Choroid plexus epithelial cell (primary cell): Measurements from ENCODE around the gene REN.

Experiments
- DNase-seq: peaks from one replicate; pipeline ENCODE4 v3.0.0-alpha.2; 2010; ENCODE audit warnings: low read depth
- H3K4me3 ChIP-seq: 2 replicates; pipeline ENCODE4 v1.5.1; 2011; ENCODE audit warnings: low read depth, mild to moderate bottlenecking, control low read depth, low read length, moderate library complexity
- CTCF ChIP-seq: conservative IDR thresholded peaks from 2 replicates; pipeline ENCODE4 v1.5.1; 2011; ENCODE audit warnings: low read depth, mild to moderate bottlenecking, control low read depth, inconsistent platforms, low read length, moderate library complexity

REN gene

GRCh38 chr1:204142032-204142974 is 23.8 kb downstream of the REN start:
- no peak overlapping the region for H3K4me3 ChIP-seq
- no peak for TF ChIP-seq CTCF
- DNase-seq = no peak

GRCh38 chr1:204141131-204141530 is 25.0 kb downstream of the REN start:
- H3K4me3 ChIP-seq = no peak overlapping the region
- no peak for DNase-seq
- TF ChIP-seq CTCF = no peak

GRCh38 chr1:204139952-204140351 is 26.2 kb downstream of the REN start:
- DNase-seq = no peak
- TF ChIP-seq CTCF = no peak
- no peak overlapping the region for H3K4me3 ChIP-seq

- no peak for DNase-seq
- TF ChIP-seq CTCF = no peak
- H3K4me3 ChIP-seq = no peak overlapping the region
These were observed 27.0 kb downstream of the REN start for GRCh38 chr1:204139088-204139487.

- TF ChIP-seq CTCF = no peak
- no peak for DNase-seq
- H3K4me3 ChIP-seq = no peak overlapping the region
These were observed 29.3 kb downstream of the REN start for GRCh38 chr1:204136814-204137213.

GRCh38 chr1:204134103-204134502 is 32.0 kb downstream of the REN start:
- no peak for DNase-seq
- no peak for TF ChIP-seq CTCF
- H3K4me3 ChIP-seq = no peak overlapping the region

GRCh38 chr1:204132718-204133117 is 33.4 kb downstream of the REN start:
- no peak for TF ChIP-seq CTCF
- no peak overlapping the region for H3K4me3 ChIP-seq

More at GRCh38 chr1:204132718-204133117, 33.4 kb downstream of the REN start:
- no peak for DNase-seq
